ENCODE data around the gene THSD7B.

Gene THSD7B

DNA sequence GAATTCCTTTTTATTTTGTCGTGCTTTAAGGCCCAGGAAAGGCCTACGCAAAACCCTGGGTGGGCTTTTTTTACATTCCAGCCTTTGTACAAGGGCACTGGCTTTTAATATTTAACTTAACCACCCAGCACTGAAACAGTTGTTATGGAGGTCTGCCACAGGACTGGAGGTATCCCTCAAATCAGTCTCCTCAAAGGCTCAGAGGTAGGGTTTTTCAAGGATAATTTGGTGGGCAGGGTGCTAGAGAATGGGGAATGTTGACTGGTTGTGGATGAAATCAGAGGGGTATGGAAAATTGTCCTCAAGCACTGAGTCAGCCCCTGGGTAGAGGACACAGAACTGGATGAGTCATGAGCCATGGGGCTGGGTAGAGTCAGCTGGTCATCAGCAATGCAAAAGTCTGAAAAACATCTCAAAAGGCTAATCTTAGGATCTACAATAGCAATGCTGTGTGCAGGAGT lies 443.1 kb downstream of the THSD7B start:
- DNase-seq = no peak

DNA sequence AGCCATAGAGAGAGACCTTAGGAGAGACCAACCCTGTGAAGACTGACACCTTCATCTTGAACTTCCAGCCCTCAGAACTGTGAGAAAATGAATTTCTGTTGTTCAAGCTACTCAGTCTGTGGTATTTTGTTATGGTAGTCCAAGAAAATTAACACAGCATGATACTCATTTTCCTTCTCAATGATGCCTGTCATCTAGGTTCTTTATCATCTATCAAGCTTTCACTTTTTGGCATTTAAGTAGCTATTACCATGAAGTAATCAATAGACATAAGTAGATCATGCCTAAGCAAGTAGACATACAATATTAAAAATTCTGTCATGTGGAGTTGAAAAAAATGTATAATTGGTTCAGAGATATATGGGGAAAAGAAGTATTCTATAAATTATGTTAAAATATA lies 444.7 kb downstream of the THSD7B start:
- no peak for DNase-seq

DNA sequence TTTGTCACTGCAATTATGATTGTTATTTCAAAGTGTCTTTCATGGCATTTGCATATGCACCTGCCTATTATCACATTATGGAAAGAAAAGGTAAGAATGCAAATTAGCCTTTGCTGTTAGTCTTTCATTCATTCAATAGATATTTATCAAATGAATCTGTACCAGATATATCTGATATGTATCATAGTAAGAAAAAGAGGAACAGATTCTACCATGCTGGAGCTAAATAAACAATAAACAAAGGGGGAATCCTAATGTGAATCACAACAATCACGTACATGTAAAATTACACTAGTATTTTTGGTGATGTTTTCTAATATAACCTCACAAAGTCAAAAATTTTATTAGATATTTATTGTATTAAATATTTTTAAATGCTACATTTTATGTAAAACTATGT lies 446.4 kb downstream of the THSD7B start:
- DNase-seq = no peak

DNA sequence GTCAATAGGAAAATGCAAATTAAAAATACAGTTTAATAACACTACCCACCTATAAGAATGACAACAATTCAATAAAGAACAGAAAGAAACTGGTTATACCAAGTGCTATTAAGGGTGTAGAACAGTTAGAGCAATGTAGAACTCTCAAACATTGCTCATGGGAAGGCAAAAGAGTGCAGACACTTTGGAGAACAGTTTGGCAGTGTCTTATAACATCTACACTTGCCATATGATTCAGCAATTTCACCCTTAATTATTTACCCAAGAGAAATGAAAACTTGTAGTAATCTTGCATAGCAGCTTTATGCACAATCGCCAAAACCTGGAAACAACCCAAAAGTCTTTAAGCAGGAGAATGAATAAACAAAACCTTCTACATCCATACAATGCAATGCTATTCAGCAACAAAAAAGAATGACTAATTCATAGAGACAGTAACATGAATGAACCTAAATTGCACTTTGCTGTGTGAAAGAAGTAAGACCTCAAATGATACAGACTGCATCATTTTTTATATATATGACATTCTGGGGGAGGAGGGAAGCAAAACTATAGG lies 455.2 kb downstream of the THSD7B start:
- DNase-seq = no peak

DNA sequence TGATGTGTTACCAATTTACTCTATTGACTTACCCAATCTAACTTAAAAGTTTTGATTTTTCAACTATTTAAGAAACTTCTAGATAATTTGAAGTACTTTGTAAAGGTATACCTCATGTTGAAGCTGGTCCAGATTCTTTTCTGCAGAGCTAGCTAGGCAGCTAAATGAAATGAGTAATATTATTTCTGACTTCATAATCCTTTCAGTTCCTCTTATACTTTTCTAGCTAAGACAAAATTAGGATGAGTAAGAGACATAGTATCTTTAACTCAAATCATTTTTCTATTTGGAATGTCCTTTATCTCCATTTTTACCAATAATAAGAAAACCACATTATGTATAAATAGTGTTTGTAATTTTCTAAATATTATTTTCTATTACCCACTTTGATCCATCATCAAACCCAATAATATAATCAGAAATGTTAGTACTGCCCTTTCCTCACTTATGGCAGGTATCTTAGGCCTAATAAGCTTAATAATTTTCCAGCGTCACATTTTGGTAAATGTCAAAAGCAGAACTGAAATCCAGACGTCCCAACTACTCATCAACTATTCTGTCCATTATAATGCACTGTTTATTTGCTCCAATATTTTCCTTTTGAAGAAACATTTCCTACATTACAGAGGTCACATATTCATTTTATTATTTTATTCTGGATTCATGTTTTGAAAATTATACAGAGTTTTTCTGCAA lies 456.6 kb downstream of the THSD7B start:
- DNase-seq = no peak

DNA sequence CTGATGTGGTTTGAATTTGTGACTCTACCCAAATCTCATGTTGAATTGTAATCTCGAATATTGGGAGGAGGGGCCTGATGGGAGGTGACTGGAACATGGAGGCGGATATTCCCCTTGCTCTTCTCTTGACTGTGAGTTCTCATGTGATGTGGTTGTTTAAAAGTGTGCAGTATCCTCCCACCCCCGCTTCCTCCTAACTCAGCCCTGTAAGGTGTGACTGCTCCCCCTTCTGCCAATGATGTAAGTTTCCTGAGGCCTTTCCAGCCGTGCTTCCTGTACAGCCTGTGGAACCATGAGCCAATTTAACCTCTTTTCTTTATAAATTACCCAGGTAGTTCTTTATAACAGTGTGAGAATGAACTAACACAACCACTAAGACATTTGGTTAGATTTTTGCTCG lies 458.4 kb downstream of the THSD7B start:
- DNase-seq = no peak

DNA sequence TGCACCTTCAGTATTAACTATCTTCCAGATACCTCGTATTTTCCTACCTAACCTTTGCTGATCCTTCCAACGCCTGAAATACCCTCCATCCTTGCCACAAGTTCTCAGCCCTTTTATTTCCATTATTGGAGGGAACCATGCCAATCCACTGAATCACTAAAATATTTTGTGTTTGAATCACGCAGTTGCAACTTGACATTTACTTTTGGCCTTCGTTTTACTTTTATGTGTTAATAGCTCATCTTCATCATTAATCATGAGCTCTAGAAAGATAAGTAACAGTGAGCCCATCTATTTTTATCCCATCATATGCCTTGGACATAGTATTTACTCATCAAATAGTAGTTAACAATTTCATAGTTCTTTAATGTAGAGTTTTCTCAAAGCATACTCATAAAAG lies 463.2 kb downstream of the THSD7B start:
- DNase-seq = no peak

DNA sequence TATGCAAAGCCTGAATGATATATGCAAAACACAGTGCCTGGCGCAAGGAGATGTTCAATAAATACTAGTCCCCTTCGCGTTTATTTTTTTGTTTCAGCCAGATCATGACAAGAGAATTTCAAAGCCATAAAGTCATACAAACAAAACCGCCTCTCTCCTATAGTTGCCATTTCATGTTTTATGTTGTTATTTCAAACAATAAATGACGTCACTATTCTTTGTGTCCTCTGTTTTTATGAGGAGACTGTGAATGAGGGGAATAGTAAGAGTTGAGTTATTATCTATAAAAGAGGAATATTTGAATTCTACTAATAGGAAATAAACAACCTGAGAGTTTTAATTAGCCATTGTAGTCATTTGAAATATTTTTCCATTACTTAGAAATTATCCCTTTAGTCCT lies 464.5 kb downstream of the THSD7B start:
- no peak for DNase-seq

DNA sequence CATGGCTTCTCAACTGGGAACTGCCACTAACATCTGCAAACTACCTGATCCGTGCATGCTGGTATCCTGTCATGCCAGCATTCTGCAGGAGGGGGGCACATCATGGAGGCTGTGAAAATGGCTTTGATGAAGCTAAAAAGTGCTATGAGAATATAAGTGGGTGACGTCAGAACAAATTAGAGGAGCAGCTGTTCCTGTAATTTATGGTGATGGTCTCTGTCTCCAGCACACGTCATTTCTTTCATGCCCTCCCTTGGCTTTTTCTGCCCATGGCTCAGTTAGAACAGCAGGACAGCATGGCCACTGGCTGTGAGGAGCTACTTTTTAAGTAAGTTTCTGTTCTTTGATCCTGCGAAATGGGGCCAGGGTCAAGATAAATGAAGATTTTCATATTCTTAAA lies 466.3 kb downstream of the THSD7B start:
- no peak for DNase-seq

DNA sequence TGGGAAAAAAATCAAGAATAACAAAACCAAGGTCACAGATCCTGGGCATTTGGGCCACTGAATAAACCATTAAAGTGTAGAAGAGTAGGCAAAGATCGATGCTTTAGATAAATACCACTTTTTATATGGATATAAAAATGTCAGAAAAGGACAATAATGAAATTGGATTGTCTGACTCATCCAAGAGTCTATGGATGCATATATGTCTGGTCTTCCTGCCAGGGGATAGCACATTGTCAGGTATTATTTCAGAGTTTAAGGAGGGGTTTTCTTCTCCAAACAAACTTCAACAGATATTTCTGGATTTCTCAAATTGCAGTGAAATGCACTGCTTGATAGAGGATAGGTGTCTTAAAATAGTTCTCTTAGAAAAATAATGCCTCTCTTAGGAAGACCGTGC lies 466.7 kb downstream of the THSD7B start:
- no peak for DNase-seq

DNA sequence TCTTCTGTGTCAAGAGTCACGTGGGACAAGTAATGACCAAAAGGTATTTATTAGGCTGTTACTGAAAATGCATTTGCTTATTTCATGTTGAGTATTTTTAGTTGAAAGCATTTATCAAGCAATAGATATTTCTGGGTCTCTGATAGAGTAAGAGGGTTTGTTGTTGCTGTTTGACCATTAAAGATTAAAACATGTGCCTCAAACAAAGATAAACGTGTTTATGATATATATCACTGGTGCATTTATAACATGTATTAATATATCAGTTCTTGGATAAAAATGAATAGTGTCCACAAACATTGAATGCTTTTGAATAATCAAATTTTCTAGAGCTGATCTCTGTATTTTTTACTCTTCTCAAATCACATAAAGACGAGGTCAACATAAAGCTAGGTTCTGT lies 467.7 kb downstream of the THSD7B start:
- no peak for DNase-seq

DNA sequence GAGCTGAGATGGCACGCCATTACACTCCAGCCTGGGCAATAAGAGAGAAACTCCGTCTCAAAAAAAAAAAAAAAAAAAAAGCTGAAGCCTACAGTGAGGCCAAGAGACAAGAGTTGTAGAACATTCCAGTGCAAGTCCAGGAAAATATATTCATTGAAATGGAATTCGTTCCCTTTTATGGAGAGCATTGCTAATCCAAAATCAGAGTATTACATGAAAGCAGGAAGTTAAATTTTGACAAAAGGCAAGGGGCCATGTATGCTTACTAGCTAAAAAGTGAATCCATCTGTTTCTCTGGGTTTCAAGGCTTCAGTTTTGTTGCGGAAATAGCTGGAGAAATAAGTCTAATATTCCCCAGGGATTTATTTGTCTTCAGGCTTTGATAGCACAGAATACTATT lies 471.7 kb downstream of the THSD7B start:
- DNase-seq = no peak

DNA sequence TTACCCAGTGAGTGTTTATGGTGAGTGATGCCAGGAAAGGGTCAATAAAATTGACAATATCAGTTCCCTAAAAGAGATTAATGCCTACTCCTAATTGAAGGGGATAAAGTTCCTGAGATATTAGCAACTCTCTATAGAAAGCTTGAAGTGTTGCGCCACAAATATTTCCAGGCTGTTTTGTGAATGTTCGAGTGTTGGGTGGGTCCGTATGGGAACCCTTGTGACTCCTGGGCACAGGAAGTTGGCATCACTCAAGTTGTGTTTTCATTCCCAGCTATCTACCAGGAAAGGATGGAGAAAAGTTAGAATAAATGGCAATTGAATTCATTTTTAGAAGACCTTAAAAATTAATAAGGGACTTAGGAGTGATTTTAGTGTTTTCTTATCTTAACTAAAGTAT lies 472.7 kb downstream of the THSD7B start:
- no peak for DNase-seq

DNA sequence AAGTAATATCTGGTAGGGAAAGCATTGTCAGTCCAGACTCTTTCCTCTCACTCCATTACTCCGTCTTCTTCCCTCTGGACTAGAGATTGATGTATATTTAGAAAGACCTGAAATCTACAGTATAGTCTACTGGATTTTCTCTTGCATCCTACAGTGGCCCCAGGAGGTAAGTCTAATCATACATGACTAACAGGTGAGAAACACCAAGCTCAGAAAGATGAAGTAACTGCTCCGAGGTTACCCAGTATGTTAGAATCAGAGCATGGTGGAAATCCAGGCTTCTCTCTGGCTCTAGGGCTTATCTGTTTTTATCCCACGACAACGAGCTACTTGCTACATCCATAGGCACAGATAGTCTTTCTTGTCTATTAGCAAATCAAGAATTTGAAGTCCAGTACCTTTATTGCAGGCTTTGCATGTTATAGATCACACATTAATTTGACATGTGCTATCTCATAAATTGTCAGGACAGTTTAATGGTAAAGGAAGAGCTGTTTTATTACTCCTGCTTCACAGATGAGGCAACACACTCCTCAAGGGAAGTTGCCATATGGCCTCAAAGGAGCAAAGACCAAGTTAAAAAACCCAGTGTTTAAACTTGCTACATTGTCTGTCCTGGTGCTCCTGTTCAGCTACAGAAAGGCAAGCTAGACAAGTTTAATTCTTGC lies 484.3 kb downstream of the THSD7B start:
- DNase-seq = no peak

DNA sequence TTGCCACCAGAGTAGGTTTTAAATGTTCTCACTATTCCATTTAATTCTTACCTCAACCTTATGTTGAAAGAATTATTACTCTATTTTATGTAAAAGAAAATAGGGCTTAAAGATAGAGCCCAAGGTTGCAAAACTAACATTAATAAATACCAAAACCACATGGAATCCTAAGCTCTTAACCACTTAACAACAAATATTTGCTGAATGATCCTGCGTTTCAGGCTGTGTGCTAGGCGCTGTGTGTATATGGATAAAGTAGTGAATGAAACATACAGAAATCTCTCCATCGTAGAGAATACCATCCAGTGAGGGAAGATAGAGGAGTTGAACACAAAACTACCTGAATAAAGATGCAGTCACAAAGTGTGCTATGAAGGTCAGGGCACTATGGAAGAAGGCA lies 485.1 kb downstream of the THSD7B start:
- no peak for DNase-seq

DNA sequence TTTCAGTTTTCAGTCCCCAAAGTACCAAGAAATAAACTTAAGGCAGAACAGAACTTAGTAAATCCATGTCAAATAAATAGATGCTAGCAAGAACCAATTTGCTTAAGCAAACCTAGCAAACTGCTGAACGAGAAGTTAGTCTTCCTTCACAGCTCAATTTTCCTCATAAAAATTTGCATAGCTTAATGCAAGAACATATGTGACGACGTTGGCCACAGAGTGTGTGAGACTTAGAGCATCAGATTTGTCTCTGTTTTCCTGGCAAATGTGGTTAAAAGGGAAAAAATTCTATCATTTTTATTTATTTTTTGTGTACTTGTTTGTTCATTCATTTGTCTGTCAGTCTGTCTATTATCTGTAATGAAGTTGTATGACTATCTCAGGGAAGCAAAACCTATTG lies 485.7 kb downstream of the THSD7B start:
- DNase-seq = no peak

DNA sequence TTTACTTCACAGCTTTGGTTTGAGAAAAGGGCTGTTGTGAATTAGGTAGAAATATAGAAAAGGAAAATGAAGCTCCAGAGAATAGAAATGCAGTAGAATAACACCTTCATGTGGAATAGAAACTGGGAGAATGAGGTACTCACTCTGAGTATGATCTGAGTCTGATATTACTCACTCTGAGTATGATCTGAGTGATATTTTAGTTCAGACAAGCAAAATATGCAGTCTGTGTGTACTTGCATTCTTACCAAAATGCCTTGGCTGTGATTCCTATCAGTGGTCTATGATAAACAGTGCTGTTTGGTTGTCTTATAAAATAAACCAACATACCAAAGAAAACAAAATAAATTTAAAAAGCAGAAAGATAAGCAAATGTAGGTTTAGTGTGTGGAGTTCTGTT lies 487.6 kb downstream of the THSD7B start:
- DNase-seq = no peak

DNA sequence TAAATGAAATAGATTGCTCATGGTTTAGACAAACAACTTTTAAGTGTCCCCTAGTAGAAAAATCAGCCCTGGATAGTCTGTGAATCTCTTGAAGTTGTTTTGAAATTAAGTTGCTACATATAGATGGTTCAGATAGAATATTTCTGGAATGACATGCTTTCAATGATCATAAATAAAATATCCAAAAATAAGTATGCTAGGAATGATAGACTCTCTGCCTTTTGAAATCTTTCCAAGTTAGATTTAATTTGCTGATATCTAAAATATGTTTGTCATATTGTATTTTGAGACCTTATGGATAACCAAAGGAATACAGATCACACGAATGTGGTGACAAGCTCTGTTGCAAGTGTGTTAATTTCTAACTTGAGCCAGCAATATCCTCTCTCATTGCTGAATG lies 488.7 kb downstream of the THSD7B start:
- DNase-seq = no peak

DNA sequence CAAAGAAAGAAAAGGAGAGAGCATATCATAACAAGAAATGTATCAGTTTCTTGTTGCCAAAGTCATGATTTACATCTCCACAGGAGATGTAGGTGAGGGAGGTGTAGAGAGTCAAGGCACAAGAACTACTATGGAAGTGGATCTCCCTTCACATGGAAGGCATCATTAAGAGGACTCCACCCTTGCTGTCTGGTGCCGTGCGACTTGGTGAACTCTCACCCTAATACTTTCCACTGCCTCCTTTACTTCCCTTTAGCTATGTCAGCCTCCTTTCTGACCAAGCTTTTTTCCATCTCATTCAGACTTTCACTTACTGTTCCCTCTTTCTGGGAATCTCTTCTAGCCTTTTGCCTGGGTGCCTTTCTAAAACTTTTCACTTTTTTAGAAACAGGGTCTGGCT lies 490.0 kb downstream of the THSD7B start:
- DNase-seq = no peak

DNA sequence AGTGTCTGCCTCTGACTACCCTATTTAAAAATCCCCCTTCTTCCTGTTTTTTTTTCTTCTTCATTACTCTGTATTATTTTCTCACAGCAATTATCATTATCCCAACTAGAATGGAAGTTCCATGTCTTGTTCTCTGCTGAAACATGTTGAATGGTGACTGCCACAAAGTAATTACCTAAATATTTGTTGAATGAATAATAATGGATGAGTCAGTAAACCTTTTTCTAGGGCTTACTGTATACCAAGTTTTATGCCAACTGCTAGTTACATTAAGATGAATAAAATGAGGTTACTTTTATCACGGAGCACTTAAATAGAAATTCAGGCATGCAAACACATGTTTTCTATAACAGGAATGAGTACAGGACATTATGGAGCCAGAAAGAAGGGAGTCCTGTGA lies 490.6 kb downstream of the THSD7B start:
- no peak for DNase-seq

DNA sequence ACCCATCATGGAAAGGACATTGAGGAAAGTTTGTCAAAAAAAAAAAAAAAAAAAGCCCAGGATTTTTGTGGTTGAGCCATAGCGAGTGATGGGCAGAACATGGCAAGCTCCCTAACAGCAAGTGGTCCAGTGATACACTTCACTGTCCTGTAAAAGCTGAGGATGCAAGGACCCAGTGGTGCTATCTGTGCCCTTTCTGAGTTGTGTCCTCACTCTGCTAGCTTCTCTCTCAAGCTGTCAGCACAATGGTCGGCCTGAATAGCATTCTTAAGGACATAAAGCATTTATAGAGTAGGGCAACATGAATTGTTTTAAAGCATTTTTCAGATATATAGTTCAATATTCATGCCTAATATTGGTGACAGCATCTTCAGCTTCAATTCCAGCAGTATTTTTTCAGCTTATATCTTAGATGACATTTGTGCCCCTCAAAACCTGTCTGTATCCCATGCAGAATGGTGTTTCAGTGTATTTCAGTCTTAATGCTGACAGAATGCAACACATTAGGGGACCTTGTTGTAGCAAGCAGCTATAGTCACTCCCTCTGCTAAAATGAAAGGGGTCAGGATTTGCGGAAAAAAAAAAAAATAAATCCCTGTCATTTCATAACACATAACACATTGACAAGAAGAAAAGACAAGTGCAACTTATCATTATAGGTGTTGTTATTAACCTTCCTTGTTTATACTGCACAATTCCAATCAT lies 496.7 kb downstream of the THSD7B start:
- DNase-seq = no peak

DNA sequence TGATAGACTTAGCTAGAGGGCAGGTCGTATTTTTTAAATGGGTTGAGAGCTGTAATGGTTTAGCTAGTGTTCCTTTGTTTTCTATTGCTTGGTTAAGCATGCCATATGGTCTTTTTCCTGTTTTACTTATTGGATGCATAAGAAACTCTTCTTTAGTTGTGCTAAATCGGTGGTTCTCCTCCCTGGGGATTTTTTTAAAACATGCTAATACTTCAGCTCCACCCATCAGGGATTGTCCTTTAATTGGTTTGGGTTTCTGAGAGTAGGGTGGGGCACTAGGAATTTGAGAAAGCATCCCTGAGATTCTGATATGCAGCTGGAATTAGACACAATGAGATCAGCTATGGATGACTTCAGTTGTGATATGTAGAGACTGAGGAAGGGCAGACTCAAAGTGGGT lies 497.2 kb downstream of the THSD7B start:
- DNase-seq = peak; percentile 2

DNA sequence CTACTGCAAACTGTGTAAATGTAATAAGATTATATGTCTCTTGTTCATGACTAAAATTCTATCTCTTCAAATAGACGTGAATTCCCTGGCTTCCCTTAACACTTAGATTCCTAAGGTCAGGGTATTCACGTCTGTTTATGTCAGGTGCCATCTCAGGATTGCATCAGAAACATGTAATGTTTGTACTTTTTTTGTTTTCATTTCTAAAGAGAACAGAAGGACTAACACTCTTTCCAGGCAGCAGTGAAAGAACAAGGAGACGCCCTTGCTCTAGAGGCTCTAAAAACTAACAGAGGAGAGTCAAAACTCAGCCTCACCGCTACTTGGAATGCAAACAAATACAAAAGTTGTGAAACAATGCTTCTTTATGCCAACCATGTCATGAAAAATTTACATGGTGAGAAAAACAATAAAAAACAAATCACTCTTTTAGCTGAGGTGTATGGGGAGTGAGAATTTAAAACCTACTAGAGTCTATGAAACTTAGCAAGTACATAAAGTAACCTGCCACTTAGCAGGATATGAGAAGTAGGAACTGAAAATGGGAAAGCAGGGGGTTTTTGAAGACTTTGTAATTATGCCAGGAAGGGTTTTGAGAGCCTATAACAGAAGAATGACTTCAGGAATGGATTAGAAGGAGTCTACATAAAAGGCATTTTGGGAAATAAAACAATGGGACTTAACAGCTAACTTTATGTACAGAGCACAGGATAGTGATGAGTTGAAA lies 522.7 kb downstream of the THSD7B start:
- no peak for DNase-seq

All from retina (tissue), 1 donor.